EL (cell line): Measurements from ENCODE around the gene NNAT.
"Not testable (repeated sequence)": the region's sequence is repeated elsewhere in the genome, so short reads cannot be mapped to it uniquely, and the experiment has no call there.

ENCODE experiments used
- DNase-seq: peaks from one replicate; pipeline ENCODE4 v3.0.0-alpha.2; 2016

NNAT gene

DNA sequence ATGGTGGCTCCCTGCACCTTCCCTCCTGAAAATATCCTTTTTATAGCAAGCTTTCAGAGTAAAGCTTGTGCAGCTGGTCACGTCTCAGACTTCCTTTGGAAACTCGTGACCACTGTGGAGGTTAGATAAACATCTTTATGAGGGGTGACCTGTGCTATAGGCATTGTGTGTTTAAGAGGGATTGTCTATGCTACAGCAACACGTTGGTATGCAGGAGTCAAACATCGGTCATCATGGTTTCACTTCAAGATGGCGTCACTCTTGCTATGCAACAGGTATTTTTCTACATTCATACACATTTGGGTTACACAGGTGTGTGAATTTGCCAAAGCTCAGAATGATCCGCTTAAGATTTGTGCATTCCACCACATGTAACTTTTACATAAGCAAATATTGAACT lies 21.2 kb downstream of the NNAT start:
- DNase-seq = peak; percentile 80

GRCh38 chr20:37543828-37544227 lies 22.8 kb downstream of the NNAT start:
- peak; percentile 56 for DNase-seq

- DNase-seq = no peak
Observed at GRCh38 chr20:37544386-37544785, 23.3 kb downstream of the NNAT start.

GRCh38 chr20:37545516-37545915 lies 24.5 kb downstream of the NNAT start:
- DNase-seq = no peak

GRCh38 chr20:37547912-37548311 lies 26.9 kb downstream of the NNAT start:
- no peak for DNase-seq

DNA sequence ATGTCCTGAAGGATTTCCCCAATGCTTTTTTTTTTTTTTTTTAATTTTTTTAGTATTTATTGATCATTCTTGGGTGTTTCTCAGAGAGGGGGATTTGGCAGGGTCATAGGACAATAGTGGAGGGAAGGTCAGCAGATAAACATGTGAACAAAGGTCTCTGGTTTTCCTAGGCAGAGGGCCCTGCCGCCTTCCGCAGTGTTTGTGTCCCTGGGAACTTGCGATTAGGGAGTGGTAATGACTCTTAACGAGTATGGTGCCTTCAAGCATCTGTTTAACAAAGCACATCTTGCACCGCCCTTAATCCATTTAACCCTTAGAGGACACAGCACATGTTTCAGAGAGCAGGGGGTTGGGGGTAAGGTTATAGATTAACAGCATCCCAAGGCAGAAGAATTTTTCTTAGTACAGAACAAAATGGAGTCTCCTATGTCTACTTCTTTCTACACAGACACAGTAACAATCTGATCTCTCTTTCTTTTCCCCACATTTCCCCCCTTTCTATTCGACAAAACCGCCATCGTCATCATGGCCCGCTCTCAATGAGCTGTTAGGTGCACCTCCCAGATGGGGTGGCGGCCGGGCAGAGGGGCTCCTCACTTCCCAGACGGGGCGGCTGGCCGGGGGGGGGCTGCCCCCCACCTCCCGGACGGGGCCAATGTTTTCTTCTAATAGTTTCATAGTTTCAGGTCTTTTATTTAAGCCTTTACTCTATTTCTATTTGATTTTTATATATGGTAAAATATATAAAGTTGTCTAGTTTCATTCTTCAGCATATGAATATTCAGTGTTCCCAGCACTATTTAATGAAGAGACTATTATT lies 29.3 kb downstream of the NNAT start:
- DNase-seq = not testable (repeated sequence)

- not testable (repeated sequence) for DNase-seq
Observed at GRCh38 chr20:37551660-37552059, 30.6 kb downstream of the NNAT start.

DNA sequence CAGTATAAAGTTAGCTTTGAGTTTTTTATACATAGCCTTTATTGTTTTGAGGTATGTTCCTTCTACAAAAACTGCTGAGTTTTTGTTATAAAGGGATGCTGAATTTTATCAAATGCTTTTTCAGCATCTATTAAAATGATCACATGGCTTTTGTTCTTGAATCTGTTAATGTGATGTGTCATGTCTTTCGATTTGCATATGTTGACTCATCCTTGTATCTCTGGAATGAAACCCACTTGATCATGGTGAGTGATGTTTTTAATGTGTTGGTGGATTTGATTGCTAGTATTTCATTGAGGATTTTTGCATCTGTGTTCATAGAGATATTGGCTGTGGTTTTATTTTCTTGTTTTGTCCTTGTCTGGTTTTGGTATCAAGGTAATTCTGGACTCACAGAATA lies 31.4 kb downstream of the NNAT start:
- peak; percentile 51 for DNase-seq

- not testable (repeated sequence) for DNase-seq
Observed at GRCh38 chr20:37554721-37555298, 33.8 kb downstream of the NNAT start.

GRCh38 chr20:37556538-37556937 lies 35.5 kb downstream of the NNAT start:
- DNase-seq = no peak

DNA sequence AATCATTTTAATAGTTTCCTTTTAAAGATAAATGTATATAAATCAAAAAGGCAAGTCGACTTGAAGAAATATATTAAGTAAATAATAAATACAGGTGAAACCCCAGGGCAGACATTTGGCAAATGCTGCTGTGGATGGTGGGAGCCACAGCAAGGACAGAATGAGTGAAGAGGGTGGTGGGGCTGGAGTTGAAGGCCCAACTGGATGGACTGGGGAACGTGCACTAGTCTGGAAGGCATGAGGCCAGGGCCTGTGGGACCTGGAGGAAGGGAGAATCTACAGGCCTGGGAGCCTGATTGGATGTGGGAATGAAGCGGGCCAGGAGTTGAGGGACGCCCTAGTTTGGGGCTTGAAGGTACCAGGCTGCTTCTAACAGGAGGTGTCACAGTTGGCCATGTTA lies 37.3 kb downstream of the NNAT start:
- no peak for DNase-seq

DNA sequence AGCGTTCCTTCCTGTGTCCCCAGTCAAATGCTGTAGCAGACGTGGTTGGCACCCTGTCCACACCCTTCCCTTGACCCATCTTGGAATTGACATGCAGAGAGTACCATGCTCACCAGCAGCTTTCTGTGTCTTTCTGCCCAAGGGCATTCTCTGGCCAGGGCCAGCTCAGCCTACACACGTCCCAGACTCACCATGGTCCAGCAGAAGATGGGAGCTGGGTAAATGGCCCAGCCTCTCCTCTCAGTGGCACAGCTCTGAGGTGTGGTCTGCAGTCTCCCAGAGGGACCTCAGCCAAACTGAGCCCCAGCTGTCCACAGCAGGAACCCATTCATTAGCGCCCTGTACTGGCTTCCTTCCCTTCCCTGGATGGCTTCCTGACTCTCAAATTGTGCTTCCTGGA lies 37.7 kb downstream of the NNAT start:
- DNase-seq = no peak

- no peak for DNase-seq
Observed at GRCh38 chr20:37559312-37560027, 38.4 kb downstream of the NNAT start.

GRCh38 chr20:37560629-37561028 lies 39.6 kb downstream of the NNAT start:
- DNase-seq = no peak

- DNase-seq = no peak
Observed at GRCh38 chr20:37562695-37563480, 41.8 kb downstream of the NNAT start.

- no peak for DNase-seq
Observed at GRCh38 chr20:37564016-37564387, 43.0 kb downstream of the NNAT start.

- peak; percentile 37 for DNase-seq
Observed at GRCh38 chr20:37564388-37565133, 43.5 kb downstream of the NNAT start.

- DNase-seq = no peak
Observed at GRCh38 chr20:37565134-37565811, 44.2 kb downstream of the NNAT start.

- no peak for DNase-seq
Observed at GRCh38 chr20:37566590-37567330, 45.7 kb downstream of the NNAT start.

DNA sequence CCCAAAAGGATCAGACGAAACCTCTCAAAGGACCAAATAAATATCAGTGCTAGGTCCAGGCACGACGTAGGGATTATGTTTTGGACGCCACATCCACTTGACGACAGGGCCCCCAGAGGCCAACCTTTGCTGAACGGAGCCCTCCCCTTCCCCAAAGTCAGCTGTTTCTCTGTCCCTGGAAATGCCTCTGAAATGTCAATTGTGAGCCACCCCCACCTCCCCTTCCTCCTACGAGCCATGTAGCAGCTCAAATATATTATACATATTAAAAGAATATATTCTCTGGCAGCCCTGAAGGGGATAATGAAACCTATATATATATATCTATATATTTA lies 46.2 kb downstream of the NNAT start:
- no peak for DNase-seq
